HepG2 (cell line): ENCODE measurements around the gene C1GALT1.

Experiments
- CTCF ChIP-seq: sonication (generic); formaldehyde crosslinking; IDR thresholded peaks from 2 replicates; pipeline ENCODE4 v1.5.0; 2020; ENCODE audit warnings: mild to moderate bottlenecking, missing genetic modification reagents, moderate library complexity
- HIVEP1 ChIP-seq: sonication (generic); formaldehyde crosslinking; IDR thresholded peaks from 2 replicates; pipeline ENCODE4 v1.4.0; 2020; ENCODE audit warnings: mild to moderate bottlenecking, missing genetic modification reagents
- KAT7 ChIP-seq: IDR thresholded peaks from 2 replicates; pipeline ENCODE4 v1.6.1; 2018; ENCODE audit warnings: borderline replicate concordance, missing compliant biosample characterization
- NAIF1 ChIP-seq: sonication (generic); formaldehyde crosslinking; IDR thresholded peaks from 2 replicates; pipeline ENCODE4 v1.5.0; 2020; ENCODE audit warnings: mild to moderate bottlenecking, missing genetic modification reagents, borderline replicate concordance
- NR2C2 ChIP-seq: sonication (generic); formaldehyde crosslinking; IDR thresholded peaks from 2 replicates; pipeline ENCODE4 v1.4.0; 2020; ENCODE audit warnings: missing genetic modification reagents, mild to moderate bottlenecking, moderate library complexity, borderline replicate concordance
- PITX1 ChIP-seq: sonication (generic); formaldehyde crosslinking; IDR thresholded peaks from 2 replicates; pipeline ENCODE4 v1.5.1; 2020; ENCODE audit warnings: mild to moderate bottlenecking, missing genetic modification reagents
- RAD21 ChIP-seq: fragments of 450-650 bp; formaldehyde crosslinking; IDR thresholded peaks from 2 replicates; pipeline ENCODE4 v1.5.0; 2020; ENCODE audit warnings: mild to moderate bottlenecking
- REST ChIP-seq, 2 experiments: IDR thresholded peaks; 2 replicates each; pipeline ENCODE4 v1.6.1; 2011 to 2012; ENCODE audit warnings: low read length in 2 of 2, borderline replicate concordance in 1 of 2, low read depth in 1 of 2, mild to moderate bottlenecking in 1 of 2, moderate library complexity in 1 of 2
- SRF ChIP-seq: IDR thresholded peaks from 2 replicates; pipeline ENCODE4 v1.6.1; 2011; ENCODE audit warnings: mild to moderate bottlenecking, low read depth, low read length, moderate library complexity
- ZIK1 ChIP-seq: sonication (generic); formaldehyde crosslinking; IDR thresholded peaks from 2 replicates; pipeline ENCODE4 v1.5.0; 2020; ENCODE audit warnings: mild to moderate bottlenecking, low read depth, missing genetic modification reagents, borderline replicate concordance
- ZNF672 ChIP-seq: sonication (generic); formaldehyde crosslinking; IDR thresholded peaks from 2 replicates; pipeline ENCODE4 v1.8.1; 2022; ENCODE audit warnings: missing genetic modification reagents
- TF ChIP-seq, protein P1 (sequence below): sonication (generic); formaldehyde crosslinking; IDR thresholded peaks from 2 replicates; pipeline ENCODE4 v1.4.0; 2020; ENCODE audit warnings: mild to moderate bottlenecking, low read depth, missing genetic modification reagents

DNA sequence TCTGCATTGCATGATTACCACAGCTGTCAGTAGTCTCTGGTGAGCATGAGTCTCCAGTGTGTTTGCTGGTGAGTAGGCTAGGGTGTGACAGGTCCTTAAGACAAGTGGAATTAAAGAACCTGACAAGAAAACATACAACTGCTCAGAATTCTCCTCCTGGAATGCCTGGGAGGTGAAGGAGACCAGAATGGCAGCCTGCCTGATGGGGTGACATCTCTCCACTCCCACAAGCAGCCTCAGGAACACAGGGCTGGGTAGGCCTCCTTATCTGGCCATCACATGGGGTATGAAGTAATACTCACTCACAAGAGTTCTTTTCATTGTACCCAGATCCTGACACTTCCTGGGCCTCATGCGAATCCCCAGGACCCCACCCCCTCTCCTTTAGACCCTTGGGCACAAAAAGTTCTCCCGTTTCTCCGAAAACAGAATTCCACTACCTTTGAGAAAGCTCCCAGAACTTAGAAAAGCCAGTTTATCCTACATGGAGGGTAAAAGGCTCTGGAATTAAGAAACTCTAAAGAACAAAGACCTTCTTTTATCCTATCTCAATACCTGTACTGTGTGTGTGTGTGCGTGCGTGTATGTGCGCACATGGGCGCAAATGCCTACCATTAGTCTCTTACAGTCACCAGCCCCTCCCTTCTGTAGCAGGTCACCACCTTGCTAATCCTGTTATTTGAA, 33.4 kb upstream of the C1GALT1 start:
- no peak for TF ChIP-seq REST (IDR thresholded peaks at IDR 0.05; ENCODE audit: borderline replicate concordance in 1 of 2, low read depth in 1 of 2, low read length in 2 of 2)
- 0 out of 2 replicates have a peak, but pooled peaks have one; percentile 39 for TF ChIP-seq NAIF1 (CRISPR knock-in tag)
- no peak for TF ChIP-seq RAD21 (CRISPR knock-in tag)
- TF ChIP-seq SRF: no peak
- TF ChIP-seq ZIK1 (CRISPR knock-in tag): no peak
- TF ChIP-seq, protein P1, sequence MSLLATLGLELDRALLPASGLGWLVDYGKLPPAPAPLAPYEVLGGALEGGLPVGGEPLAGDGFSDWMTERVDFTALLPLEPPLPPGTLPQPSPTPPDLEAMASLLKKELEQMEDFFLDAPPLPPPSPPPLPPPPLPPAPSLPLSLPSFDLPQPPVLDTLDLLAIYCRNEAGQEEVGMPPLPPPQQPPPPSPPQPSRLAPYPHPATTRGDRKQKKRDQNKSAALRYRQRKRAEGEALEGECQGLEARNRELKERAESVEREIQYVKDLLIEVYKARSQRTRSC (CRISPR knock-in tag): no peak
- no peak for TF ChIP-seq CTCF
- no peak; the same call in 1 of the 2 replicates for TF ChIP-seq PITX1
- TF ChIP-seq HIVEP1: no peak
- no peak for TF ChIP-seq KAT7 (CRISPR knock-in tag)
- no peak for TF ChIP-seq NR2C2 (CRISPR knock-in tag)
- no peak for TF ChIP-seq ZNF672 (CRISPR knock-in tag)
